Renal cortical epithelial cell (primary cell): ENCODE data around the gene MYO15A. TPM values are rescaled to one million over a fixed set of nuclear protein-coding genes. Genes with fewer than 3 reads are reported as not detected.

ENCODE experiments used
- DNase-seq: peaks from one replicate; pipeline ENCODE4 v3.0.0-alpha.2; 2011; ENCODE audit warnings: low read depth
- total RNA-seq: library from RNA; depleted of rRNA; stranded (reverse); fragments of >200 nt; gene quantifications from 2 replicates; pipeline ENCODE4 v1.2.3, GENCODE V29; 2014

MYO15A gene
- total RNA-seq, result 0.45 TPM in 1 of 2 replicates, not detected in the other

GRCh38 chr17:18108401-18109312 lies at the start of gene MYO15A:
Gene MYO15A, plus strand, starts transcription at chr17:18108756. Its CDS starts 10,045 bp downstream, at chr17:18118801.
- DNase-seq, result no peak

- DNase-seq, result no peak
These were observed 49.3 kb upstream of the MYO15A start for GRCh38 chr17:18059283-18059682.

GRCh38 chr17:18064053-18064452 lies 44.5 kb upstream of the MYO15A start:
- no peak for DNase-seq

- DNase-seq, result no peak
These were observed 43.0 kb upstream of the MYO15A start for GRCh38 chr17:18065546-18065945.

- no peak for DNase-seq
These were observed 41.7 kb upstream of the MYO15A start for GRCh38 chr17:18066866-18067265.

- DNase-seq, result no peak
These were observed 39.5 kb upstream of the MYO15A start for GRCh38 chr17:18069101-18069500.

GRCh38 chr17:18070861-18071340 lies 37.7 kb upstream of the MYO15A start:
- DNase-seq, result peak; percentile 26

GRCh38 chr17:18071751-18072150 lies 36.8 kb upstream of the MYO15A start:
- no peak for DNase-seq

- DNase-seq, result no peak
These were observed 33.8 kb upstream of the MYO15A start for GRCh38 chr17:18074566-18075272.

GRCh38 chr17:18076936-18077335 lies 31.6 kb upstream of the MYO15A start:
- DNase-seq, result no peak

GRCh38 chr17:18079543-18079942 lies 29.0 kb upstream of the MYO15A start:
- DNase-seq, result no peak

GRCh38 chr17:18084256-18084655 lies 24.3 kb upstream of the MYO15A start:
- DNase-seq, result no peak

- peak; percentile 68 for DNase-seq
These were observed 20.7 kb upstream of the MYO15A start, which contains the start of gene DRG2 for GRCh38 chr17:18087610-18088491. Gene DRG2, plus strand, starts transcription at chr17:18087948. Its CDS starts 76 bp downstream, at chr17:18088024.

- no peak for DNase-seq
These were observed 18.9 kb upstream of the MYO15A start for GRCh38 chr17:18089613-18090012.

- peak; percentile 53 for DNase-seq
These were observed 14.7 kb upstream of the MYO15A start for GRCh38 chr17:18093616-18094408.

GRCh38 chr17:18094409-18094807 lies 14.1 kb upstream of the MYO15A start:
- DNase-seq, result no peak

- DNase-seq, result no peak
These were observed 9.0 kb upstream of the MYO15A start for GRCh38 chr17:18099516-18099915.

GRCh38 chr17:18100616-18101015 lies 7.9 kb upstream of the MYO15A start:
- DNase-seq, result no peak

- DNase-seq, result no peak
These were observed 6.7 kb upstream of the MYO15A start for GRCh38 chr17:18101828-18102227.

GRCh38 chr17:18102640-18103039 lies 5.9 kb upstream of the MYO15A start:
- no peak for DNase-seq

- no peak for DNase-seq
These were observed 3.5 kb upstream of the MYO15A start for GRCh38 chr17:18105027-18105426.
